GM12891 (cell line): Measurements from ENCODE around the gene SELENOT. TPM values are rescaled to one million over a fixed set of nuclear protein-coding genes. Genes with fewer than 3 reads are reported as not detected.

Source experiments
- DNase-seq: peaks from one replicate; pipeline ENCODE4 v3.0.0; 2011; ENCODE audit warnings: low spot score; ENCODE audit not compliant: insufficient read length
- FAIRE-seq: peaks from 2 replicates; lab custom pipeline; 2011; peaks lifted over from hg19 to GRCh38; lab: Jason Lieb, UNC
- PAX5 ChIP-seq: IDR thresholded peaks from 2 replicates; pipeline ENCODE4 v1.6.1; 2011; ENCODE audit warnings: low read length, moderate library complexity, mild to moderate bottlenecking; ENCODE audit not compliant: insufficient read depth, severe bottlenecking
- POLR2A ChIP-seq: IDR thresholded peaks from 2 replicates; pipeline ENCODE4 v1.6.1; 2011; ENCODE audit warnings: low read depth, low read length, control low read depth
- POLR2AphosphoS5 ChIP-seq: IDR thresholded peaks from 2 replicates; pipeline ENCODE4 v1.6.1; 2011; ENCODE audit warnings: low read depth, low read length, control low read depth
- POU2F2 ChIP-seq: IDR thresholded peaks from 2 replicates; pipeline ENCODE4 v1.6.1; 2011; ENCODE audit warnings: low read depth, mild to moderate bottlenecking, control low read depth, low read length, moderate library complexity
- SPI1 ChIP-seq: IDR thresholded peaks from 2 replicates; pipeline ENCODE4 v1.6.1; 2011; ENCODE audit warnings: low read depth, low read length, control low read depth
- TAF1 ChIP-seq: IDR thresholded peaks from 2 replicates; pipeline ENCODE4 v1.6.1; 2011; ENCODE audit warnings: low read depth, low read length, control low read depth
- polyA plus RNA-seq: library from polyadenylated mRNA; unstranded; fragments of >200 nt; gene quantifications from one replicate; pipeline ENCODE4 v1.2.1, GENCODE V29; 2012; ENCODE audit warnings: low read depth, missing spikeins, inconsistent platforms; ENCODE audit not compliant: missing spikeins

The SELENOT gene
- polyA plus RNA-seq: 85.9 TPM

- TF ChIP-seq SPI1: no peak
- peak; percentile 97 for TF ChIP-seq POLR2AphosphoS5
- peak; percentile 90; the same call in 1 of the 2 replicates for TF ChIP-seq POU2F2
- peak; percentile 98 for TF ChIP-seq POLR2A
- TF ChIP-seq TAF1: peak; percentile 98
- peak; percentile 25 for TF ChIP-seq PAX5
Measured at GRCh38 chr3:150603153-150603979, at the start of gene SELENOT. Gene SELENOT (plus strand): TSS chr3:150603321. CDS start chr3:150603363, 42 bp downstream.

GRCh38 chr3:150555859-150556436 lies 47.2 kb upstream of the SELENOT start:
- FAIRE-seq (no peak), DNase-seq (no peak)
- TF ChIP-seq POLR2A (no peak), SPI1 (no peak), POU2F2 (no peak), POLR2AphosphoS5 (no peak), TAF1 (no peak), PAX5 (no peak)

More at GRCh38 chr3:150603153-150603979, at the start of gene SELENOT:
- FAIRE-seq (peak; percentile 97), DNase-seq (peak; percentile 60)

- TF ChIP-seq TAF1: no peak
- no peak for TF ChIP-seq POLR2AphosphoS5
- no peak for TF ChIP-seq SPI1
- TF ChIP-seq PAX5: no peak
- TF ChIP-seq POU2F2: no peak
- no peak for TF ChIP-seq POLR2A
- no peak for FAIRE-seq
Measured at GRCh38 chr3:150556792-150557191, 46.3 kb upstream of the SELENOT start.

GRCh38 chr3:150557725-150558124 lies 45.4 kb upstream of the SELENOT start:
- no peak for FAIRE-seq
- no peak for TF ChIP-seq SPI1
- no peak for TF ChIP-seq TAF1
- TF ChIP-seq PAX5: no peak
- no peak for TF ChIP-seq POLR2A
- TF ChIP-seq POLR2AphosphoS5: no peak
- no peak for TF ChIP-seq POU2F2
- no peak for DNase-seq

More at GRCh38 chr3:150556792-150557191, 46.3 kb upstream of the SELENOT start:
- DNase-seq: no peak

GRCh38 chr3:150564243-150564642 lies 38.9 kb upstream of the SELENOT start:
- no peak for DNase-seq
- no peak for FAIRE-seq
- TF ChIP-seq TAF1: no peak
- no peak for TF ChIP-seq POU2F2
- no peak for TF ChIP-seq POLR2A
- no peak for TF ChIP-seq SPI1
- TF ChIP-seq POLR2AphosphoS5: no peak
- TF ChIP-seq PAX5: no peak

- DNase-seq: no peak
- TF ChIP-seq SPI1 (no peak), POLR2A (no peak), PAX5 (no peak), POU2F2 (no peak), TAF1 (no peak), POLR2AphosphoS5 (no peak)
- no peak for FAIRE-seq
Measured at GRCh38 chr3:150567328-150567727, 35.8 kb upstream of the SELENOT start.

- no peak for TF ChIP-seq SPI1
- DNase-seq (no peak), FAIRE-seq (no peak)
Measured at GRCh38 chr3:150577855-150578254, 25.3 kb upstream of the SELENOT start.

- no peak for FAIRE-seq
- TF ChIP-seq POLR2A: no peak
- no peak for TF ChIP-seq TAF1
- TF ChIP-seq POU2F2: no peak
- TF ChIP-seq PAX5: no peak
- no peak for TF ChIP-seq SPI1
- no peak for TF ChIP-seq POLR2AphosphoS5
- DNase-seq: no peak
Measured at GRCh38 chr3:150581174-150581573, 21.9 kb upstream of the SELENOT start.

- FAIRE-seq (no peak), DNase-seq (no peak)
- TF ChIP-seq POLR2A: no peak
- TF ChIP-seq TAF1: no peak
- TF ChIP-seq SPI1: no peak
- no peak for TF ChIP-seq POLR2AphosphoS5
- TF ChIP-seq PAX5: no peak
- TF ChIP-seq POU2F2: no peak
Measured at GRCh38 chr3:150582620-150583019, 20.5 kb upstream of the SELENOT start.
